Measurements from ENCODE around the gene CMYA5.
"Not testable (repeated sequence)": the region's sequence is repeated elsewhere in the genome, so short reads cannot be mapped to it uniquely, and the experiment has no call there.

Gene CMYA5

DNA sequence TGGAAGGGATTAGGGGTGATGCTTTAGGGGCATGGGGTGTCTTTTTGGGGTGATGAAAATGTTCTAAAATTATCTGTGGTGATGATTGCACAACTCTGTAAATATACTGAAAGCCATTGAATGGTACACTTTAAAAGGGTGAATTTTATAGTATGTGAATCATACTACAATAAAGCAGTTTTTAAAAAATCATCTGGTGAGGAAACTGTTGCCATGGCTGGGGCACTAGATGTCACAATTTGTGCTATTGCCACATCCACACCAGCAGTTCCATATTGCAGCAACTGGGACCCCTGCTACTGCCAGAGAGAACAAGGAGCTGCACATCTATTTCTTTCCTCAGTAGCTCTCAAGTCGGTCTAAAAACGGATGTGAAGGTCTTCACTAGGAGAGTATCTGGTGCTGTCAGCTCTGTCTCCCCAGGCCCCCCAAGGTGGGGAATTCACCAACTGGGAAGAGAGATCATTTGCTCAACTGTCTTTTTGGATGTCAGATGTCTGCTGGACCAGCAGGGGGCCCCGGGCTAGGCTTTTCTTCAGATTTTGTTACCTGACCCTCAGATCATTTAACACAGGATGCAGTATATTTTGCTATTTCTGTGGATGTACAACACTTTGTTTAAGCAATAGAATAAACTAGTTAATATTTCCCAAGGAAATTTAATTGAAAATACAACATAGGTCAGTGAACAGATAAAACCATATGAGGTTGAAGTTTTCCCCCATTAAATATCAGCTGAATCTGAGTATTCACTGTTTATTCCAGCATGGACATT is 13.2 kb downstream of the CMYA5 start:
- in situ Hi-C loops (cut with MboI; ENCODE audit: low sequenced_read_pairs), result no loop called here

DNA sequence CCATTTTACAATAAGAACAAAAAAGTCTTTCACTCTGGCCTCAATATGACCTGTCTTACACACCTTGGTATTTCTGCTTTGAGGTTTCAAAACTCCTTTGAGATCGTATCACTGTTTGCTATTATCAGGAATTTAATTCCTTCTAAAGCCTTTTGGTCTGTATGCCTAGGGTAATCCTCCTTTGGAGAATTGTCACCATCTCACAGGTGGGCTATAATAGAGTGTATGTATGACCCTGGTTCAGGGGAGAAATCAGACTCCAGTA is 13.7 kb downstream of the CMYA5 start:
- in situ Hi-C loops (cut with MboI; ENCODE audit: low sequenced_read_pairs), result no loop called here

DNA sequence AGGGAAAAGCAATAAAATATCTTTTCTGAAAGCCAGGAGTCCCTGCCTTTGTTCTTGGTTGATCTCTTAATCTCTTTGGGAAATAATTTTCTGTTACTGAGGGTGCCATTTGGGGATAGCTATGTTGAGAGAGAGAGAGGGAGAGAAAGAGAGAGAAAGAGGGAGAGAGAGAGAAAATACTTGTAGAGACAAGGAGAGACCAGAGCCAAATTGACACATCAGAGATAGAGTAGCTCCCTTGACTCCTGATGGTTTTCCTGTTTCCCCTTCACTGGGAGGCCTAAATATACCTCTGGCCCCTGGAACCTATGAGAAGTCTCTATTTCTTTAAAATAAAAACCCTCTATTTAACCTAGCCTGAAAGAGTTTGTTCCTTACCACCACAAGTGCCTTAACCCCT is 14.9 kb downstream of the CMYA5 start:
- in situ Hi-C loops (cut with MboI; ENCODE audit: low sequenced_read_pairs), result no loop called here

DNA sequence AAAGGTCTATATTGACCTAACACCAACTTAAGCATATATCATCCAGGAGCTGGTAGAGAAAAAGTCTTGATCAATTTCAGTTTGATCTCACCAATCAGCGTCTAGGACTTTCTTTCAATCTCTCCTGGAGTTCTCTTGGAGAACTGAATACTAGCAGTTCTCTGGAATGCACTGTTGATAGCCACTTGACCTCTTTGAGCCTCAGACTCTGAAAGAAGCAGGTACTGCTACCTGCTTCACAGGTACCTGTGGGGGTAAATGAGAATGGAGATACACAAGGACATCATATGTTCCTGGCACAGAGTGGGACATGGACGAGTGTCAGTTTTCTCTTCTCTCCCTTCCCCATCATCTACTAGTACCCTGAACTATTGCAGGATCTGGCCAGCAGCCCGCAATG is 16.0 kb downstream of the CMYA5 start:
- in situ Hi-C loops (cut with MboI; ENCODE audit: low sequenced_read_pairs), result no loop called here

DNA sequence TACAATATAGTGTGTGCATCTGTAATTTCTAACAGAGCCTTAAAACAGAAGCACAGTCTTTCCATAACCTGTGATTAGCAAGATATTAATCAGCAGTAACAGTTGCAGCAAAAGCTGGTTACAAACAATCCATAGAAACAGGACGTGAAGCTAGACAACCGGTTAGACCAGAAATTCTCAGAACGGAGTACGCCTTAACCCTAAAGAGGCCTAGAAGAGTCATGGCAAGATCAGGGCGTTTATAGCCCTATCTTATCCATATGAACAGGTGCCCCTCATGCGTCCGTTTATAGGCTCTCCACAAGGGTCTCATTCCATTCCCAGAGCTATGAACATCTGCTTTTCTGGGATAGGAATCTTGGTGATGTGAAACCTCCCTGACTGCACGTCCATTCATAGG is 16.7 kb downstream of the CMYA5 start:
- in situ Hi-C loops (cut with MboI; ENCODE audit: low sequenced_read_pairs), result not testable (repeated sequence)

DNA sequence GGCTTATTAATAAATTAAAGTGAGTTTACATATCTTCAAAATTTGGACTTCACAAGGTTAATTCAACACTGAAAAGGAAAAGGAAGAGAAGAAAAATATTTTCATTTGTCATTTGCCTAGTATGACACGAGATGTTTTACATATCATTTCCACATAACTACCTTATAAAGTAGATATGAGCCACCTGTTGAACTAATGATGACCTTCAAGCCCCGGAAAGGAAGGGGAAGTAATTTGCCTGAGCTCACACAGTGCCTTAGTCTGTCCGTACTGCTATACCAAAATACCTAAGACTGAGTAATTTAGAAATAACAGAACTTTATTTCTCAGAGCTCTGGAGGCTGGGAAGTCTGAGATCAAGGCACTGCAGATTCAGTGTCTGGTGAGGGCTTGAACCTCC is 17.9 kb downstream of the CMYA5 start:
- in situ Hi-C loops (cut with MboI; ENCODE audit: low sequenced_read_pairs), result no loop called here

DNA sequence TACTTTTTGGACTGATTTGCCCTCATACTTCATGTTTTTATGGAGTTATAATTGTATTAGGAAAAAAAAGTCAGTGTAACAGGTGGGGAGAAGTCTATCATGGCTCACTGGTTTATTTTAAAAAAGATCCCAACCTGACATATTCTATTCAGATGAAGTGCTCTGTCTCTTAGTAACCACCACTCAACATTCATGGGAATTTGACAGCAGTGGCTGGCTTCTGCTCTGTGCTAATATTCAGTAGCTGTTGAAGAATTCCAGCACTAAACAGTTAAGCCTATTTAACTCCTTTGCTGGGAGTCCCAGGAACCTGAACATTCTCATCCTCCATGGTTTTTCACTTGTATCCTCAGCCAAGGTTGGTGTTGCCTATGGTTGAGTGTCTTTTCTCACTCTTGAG is 23.1 kb downstream of the CMYA5 start:
- in situ Hi-C loops (cut with MboI; ENCODE audit: low sequenced_read_pairs), result no loop called here

DNA sequence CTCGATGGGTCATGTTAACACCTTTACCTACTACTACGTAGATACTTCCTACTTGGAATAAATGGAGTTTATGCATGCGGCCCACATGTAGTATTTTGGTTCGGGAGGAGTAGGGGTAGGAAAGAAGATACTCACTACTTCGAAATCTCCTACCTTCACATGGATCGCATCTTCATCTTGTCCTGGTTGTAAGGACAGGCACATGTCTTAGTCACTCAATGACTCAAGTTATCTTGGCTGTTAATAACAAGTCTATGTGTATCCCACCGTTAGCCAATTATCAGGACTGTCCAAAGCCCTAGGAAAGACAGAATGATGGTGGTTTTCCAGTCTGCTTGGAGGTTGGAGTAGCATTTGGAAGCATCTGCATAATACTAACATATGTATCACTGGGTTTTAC is 24.1 kb downstream of the CMYA5 start:
- in situ Hi-C loops (cut with MboI; ENCODE audit: low sequenced_read_pairs), result no loop called here

DNA sequence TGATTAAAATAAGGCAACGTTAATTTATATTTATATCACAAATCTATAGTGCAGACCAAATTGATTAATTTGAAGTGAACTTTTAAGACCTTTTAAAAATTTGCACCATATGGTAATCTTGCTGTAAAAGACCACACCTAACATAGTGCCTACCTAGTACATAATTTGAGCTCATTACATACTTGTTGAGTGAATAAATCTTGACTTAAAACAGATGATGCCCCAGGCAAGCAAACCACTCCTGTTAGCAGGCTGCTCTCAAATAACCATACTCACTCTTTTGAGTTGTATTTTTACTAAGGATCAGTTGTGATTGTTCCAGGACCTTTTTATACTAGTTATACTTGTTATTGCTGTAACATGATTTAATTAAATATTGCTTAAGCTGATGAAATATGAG is 27.2 kb downstream of the CMYA5 start:
- in situ Hi-C loops (cut with MboI; ENCODE audit: low sequenced_read_pairs), result no loop called here

DNA sequence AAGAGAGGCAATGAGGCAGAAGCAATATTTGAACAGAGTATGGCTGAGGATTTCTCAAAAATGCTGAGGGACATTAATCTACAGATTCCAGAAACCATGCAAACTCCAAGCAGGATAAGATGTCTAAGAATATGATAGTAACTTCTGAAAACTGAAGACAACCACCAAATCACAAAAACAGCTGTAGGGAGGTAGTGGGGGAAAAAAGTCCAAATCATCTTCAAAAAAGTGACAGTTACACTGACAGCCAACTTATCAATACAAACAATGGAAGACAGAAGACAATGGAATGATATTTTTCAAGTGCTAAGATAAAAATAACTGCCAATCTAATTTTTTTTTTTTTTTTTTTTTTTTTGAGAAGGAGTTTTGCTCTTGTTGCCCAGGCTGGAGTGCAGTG is 30.5 kb downstream of the CMYA5 start:
- in situ Hi-C loops (cut with MboI; ENCODE audit: low sequenced_read_pairs), result no loop called here

DNA sequence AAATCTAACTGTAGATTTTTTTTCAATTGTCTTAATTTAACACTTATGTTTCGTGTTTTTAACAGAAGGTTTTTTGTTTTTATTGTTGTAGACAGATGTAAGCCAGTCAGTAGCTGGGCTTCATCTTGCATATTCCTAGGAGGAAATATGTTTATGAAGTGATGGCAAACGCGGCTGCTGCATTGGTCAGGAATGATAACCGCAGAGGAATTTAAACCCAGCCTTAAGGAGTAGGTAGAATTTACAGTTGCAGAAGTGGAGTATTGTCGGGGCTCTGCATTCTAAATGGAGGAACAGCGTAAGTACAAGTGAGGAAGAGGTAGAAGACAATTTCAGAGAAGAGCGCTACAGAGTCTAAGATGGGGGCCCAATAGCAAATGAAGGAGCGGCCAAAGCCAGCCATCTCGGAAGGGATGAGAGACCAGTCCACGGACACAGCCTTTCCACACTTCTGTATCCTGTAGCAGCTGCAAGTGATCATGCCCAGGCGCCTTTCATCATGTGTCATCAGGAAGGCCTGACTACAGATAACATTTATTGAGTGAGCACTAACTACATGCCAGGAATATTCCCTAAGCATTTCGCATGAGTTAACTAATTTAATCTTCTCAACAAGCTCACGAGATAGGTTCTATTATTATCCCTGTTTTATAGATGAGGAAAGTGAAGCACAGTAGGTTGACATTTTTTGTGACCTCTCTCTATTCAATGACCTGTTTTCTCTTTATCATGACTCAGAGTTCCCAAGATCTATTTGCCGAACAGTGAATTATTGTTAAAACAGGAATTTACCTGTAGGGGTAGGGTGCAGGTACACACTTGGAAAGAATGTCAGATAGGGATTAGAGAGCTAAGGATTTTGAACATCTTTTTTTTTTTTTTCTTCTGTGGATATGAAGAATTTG is 38.1 kb downstream of the CMYA5 start:
- in situ Hi-C loops (cut with MboI; ENCODE audit: low sequenced_read_pairs), result no loop called here

DNA sequence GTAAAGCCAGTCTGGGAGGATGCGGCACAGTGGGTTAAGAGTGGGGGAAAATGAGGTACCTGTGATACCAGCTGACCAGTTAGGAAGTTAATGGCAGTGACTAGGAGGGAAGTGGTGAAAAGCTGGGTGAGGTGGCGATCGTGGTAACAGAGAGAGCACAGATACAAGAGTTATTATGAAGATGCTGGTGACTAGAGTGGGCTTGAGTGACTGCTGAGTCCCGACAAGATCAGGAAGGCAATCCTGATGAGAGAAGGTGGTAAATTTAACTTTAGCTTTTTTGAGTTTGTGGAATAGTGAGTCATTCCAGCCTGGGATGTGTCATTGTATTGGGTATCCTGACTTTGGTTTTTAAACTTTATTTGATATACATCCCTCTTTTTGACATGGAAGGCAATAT is 38.8 kb downstream of the CMYA5 start:
- in situ Hi-C loops (cut with MboI; ENCODE audit: low sequenced_read_pairs), result no loop called here

DNA sequence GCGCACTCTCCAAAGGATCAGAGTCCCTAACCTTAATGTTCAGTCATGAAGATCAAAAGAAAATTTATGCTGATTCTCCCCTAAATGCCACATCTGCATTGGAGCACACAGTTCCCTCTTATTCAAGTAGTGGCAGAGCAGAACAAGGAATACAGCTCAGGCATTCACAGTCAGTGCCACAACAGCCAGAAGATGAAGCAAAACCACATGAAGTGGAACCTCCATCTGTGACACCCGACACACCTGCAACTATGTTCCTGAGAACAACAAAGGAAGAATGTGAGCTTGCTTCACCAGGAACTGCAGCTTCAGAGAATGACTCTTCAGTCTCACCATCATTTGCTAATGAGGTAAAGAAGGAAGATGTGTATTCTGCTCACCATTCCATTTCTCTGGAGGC is 40.0 kb downstream of the CMYA5 start:
- in situ Hi-C loops (cut with MboI; ENCODE audit: low sequenced_read_pairs), result no loop called here

DNA sequence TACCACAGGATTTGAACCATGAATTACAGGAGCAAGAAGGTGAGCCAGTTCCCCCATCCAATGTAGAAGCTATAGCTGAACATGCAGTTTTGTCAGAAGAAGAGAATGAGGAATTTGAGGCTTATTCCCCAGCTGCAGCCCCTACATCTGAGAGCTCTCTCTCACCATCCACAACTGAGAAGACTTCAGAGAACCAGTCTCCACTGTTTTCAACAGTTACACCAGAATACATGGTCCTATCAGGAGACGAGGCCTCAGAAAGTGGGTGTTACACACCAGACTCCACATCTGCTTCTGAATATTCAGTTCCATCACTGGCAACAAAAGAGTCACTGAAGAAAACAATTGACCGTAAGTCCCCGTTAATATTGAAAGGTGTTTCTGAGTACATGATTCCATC is 40.9 kb downstream of the CMYA5 start:
- in situ Hi-C loops (cut with MboI; ENCODE audit: low sequenced_read_pairs), result no loop called here

DNA sequence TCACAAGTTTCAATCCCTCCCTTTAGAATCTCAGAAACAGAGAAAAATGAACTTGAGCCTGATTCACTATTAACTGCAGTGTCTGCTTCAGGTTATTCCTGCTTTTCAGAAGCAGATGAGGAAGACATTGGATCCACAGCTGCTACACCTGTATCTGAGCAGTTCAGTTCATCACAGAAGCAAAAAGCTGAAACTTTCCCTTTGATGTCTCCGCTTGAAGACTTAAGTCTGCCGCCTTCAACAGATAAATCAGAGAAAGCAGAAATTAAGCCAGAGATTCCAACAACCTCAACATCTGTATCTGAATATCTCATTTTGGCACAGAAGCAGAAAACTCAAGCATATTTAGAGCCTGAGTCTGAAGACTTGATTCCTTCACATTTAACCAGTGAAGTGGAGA is 42.1 kb downstream of the CMYA5 start:
- in situ Hi-C loops (cut with MboI; ENCODE audit: low sequenced_read_pairs), result no loop called here

DNA sequence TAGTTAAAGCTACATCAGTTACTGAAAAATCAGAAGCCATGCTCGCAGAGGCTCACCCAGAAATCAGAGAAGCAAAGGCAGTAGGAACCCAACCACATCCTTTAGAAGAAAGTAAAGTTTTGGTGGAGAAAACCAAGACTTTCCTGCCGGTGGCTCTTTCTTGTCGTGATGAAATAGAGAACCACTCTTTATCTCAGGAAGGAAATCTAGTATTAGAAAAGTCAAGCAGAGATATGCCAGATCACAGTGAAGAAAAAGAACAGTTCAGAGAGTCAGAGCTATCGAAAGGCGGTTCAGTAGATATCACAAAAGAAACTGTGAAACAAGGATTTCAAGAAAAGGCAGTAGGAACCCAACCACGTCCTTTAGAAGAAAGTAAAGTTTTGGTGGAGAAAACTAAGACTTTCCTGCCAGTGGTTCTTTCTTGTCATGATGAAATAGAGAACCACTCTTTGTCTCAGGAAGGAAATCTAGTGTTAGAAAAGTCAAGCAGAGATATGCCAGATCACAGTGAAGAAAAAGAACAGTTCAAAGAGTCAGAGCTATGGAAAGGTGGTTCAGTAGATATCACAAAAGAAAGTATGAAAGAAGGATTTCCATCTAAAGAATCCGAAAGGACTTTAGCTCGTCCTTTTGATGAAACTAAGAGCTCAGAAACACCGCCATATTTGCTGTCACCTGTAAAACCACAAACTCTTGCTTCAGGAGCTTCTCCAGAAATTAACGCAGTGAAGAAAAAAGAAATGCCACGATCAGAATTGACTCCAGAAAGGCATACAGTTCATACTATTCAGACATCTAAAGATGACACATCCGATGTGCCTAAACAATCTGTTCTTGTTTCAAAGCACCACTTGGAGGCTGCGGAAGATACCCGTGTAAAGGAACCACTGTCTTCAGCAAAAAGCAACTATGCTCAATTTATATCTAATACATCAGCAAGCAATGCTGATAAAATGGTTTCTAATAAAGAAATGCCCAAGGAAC is 47.2 kb downstream of the CMYA5 start:
- in situ Hi-C loops (cut with MboI; ENCODE audit: low sequenced_read_pairs), result no loop called here

DNA sequence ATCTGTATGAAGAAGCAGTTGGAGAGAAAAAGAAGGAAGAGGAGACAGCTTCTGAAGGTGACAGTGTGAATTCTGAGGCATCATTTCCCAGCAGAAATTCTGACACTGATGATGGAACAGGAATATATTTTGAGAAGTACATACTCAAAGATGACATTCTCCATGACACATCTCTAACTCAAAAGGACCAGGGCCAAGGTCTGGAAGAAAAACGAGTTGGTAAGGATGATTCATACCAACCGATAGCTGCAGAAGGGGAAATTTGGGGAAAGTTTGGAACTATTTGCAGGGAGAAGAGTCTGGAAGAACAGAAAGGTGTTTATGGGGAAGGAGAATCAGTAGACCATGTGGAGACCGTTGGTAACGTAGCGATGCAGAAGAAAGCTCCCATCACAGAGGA is 48.7 kb downstream of the CMYA5 start:
- in situ Hi-C loops (cut with MboI; ENCODE audit: low sequenced_read_pairs), result no loop called here

DNA sequence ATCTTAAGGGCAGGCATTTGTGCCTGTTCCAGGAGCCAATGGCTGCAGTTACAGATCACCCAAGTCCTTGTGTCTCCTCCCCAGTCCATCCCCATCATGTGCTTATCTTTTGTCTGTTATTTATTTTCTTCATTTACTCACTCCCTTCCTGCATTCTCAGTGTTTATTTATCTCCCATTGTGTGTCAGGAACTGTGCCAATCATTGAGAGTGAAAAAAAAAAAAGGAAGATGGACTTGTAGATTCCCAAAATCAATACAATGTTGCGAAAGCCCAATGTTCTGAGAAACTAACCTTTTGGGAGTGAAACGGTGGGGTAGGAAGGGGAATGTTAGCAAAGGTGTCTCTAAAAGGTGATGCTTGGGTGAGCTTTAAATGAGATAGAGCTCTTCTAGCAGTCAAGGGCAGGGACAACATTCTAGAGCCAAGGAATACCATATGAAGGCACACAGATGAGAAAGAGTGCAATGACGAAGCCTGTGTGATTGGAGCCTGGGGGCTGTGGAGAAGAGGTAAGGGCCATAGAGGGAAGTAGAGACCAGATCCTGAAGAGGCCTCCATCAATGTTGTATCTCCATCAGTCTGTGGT is 53.0 kb downstream of the CMYA5 start:
- in situ Hi-C loops (cut with MboI; ENCODE audit: low sequenced_read_pairs), result no loop called here

DNA sequence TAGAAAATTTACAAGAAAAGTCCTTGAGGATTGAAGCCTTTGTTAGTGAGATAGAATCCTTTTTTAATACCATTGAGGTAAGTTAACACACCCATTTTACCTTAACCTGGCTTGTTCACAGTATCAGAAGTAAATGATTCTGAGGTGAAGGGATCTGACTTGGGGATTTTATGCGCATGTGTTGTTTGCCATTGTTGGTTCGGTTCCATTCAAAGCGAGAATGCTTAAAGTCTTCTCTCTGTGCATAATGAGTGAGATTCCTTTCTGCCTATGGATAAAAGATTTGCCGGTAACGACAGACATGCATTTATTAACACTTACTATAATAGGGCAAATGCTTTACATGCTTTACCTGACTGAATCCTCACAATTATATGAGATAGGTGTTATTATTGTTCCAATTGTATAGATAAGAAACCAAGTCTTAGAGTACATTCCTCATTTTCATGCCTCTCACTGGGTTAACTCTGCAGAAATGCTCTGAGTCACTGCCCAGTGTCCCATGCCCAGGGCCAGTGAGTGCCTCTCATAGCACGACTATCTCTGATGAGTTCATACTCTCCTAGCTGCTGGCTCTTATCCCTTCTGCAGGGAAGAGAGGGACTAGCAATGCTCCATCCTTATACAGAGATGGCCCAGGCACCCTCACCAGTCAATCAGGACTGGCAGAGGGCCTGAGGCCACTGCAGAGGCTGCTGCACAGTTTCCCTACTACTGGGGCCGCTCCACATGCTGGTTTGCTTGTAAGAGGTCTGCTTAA is 54.4 kb downstream of the CMYA5 start:
- in situ Hi-C loops (cut with MboI; ENCODE audit: low sequenced_read_pairs), result no loop called here

DNA sequence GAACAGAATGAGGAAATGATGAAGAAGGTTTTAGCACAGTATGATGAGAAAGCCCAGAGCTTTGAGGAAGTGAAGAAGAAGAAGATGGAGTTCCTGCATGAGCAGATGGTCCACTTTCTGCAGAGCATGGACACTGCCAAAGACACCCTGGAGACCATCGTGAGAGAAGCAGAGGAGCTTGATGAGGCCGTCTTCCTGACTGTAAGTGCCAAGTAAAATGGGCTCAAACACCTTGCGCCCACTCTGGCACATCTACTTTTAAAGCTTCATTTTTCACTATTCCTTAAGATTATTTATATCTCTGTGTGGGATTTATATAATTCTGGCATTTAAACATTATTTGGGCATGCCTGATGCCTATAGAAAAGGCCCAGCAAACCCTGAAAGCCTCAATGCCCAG is 55.6 kb downstream of the CMYA5 start:
- in situ Hi-C loops (cut with MboI; ENCODE audit: low sequenced_read_pairs), result no loop called here
